Stimulated activated CD4-positive, alpha-beta T cell treated with anti-CD3 and anti-CD28 coated beads, Interleukin-4, amount 100 ng/mL, for 1 hour (primary cell): ENCODE data around the gene TSPAN16.
"Not testable (repeated sequence)": the region's sequence is repeated elsewhere in the genome, so short reads cannot be mapped to it uniquely, and the experiment has no call there.

Experiments used
- DNase-seq: peaks from one replicate; pipeline ENCODE4 v3.0.0-alpha.2; 2020

The TSPAN16 gene

GRCh38 chr19:11347546-11348039 lies 51.6 kb downstream of the TSPAN16 start:
- DNase-seq: no peak

- DNase-seq: no peak
Observed at GRCh38 chr19:11349171-11349570, 53.2 kb downstream of the TSPAN16 start.

- DNase-seq: not testable (repeated sequence)
Observed at GRCh38 chr19:11354102-11354501, 58.1 kb downstream of the TSPAN16 start.

- DNase-seq: peak; percentile 86
Observed at GRCh38 chr19:11355160-11356073, 59.5 kb downstream of the TSPAN16 start, which contains the start of gene PLPPR2. Gene PLPPR2, plus strand, starts transcription at chr19:11355432. Its CDS starts 2,242 bp downstream, at chr19:11357674.

GRCh38 chr19:11356074-11356397 lies 60.1 kb downstream of the TSPAN16 start:
- no peak for DNase-seq

GRCh38 chr19:11356676-11357550 lies 61.0 kb downstream of the TSPAN16 start:
- no peak for DNase-seq

GRCh38 chr19:11359421-11359820 lies 63.5 kb downstream of the TSPAN16 start:
- DNase-seq: no peak

GRCh38 chr19:11361037-11361770 lies 65.2 kb downstream of the TSPAN16 start:
- DNase-seq: no peak

GRCh38 chr19:11361771-11362731 lies 66.1 kb downstream of the TSPAN16 start:
- DNase-seq: no peak

GRCh38 chr19:11363881-11364280 lies 67.9 kb downstream of the TSPAN16 start:
- DNase-seq: no peak

- DNase-seq: no peak
Observed at GRCh38 chr19:11364296-11364904, 68.4 kb downstream of the TSPAN16 start.

GRCh38 chr19:11364935-11365334 lies 69.0 kb downstream of the TSPAN16 start:
- no peak for DNase-seq
